Stimulated activated CD4-positive, alpha-beta T cell treated with anti-CD3 and anti-CD28 coated beads, Interleukin-12 subunit alpha, Interleukin-12 subunit beta, amount 100 ng/mL, for 24 hours (primary cell): ENCODE results near the gene KRABD2.
"Not testable (repeated sequence)": the region's sequence is repeated elsewhere in the genome, so short reads cannot be mapped to it uniquely, and the experiment has no call there.

Experiments used
- DNase-seq, 2 experiments: peaks; one replicate each; pipeline ENCODE4 v3.0.0-alpha.2; 2020; ENCODE audit warnings: low read depth in 2 of 2

Gene KRABD2

DNA sequence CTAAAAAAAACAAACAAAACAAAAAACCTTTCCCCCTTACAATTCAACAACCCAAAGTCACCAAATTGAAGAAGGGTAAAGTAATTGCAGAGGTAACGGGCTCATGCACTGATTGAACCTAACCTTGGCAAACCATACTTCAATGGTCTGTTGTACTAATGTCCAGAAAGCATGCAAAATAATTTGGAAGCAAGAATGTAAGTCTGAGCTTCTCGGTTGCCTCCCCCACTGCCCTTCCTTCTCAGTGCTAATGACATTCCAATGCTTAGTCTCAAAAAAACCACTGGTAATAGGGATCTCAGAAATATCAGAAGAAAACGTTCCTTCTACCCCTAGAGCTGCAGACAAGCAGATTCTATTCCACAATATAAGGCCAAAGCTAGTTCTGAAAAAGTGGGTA is 15.8 kb downstream of the KRABD2 start:
- no peak for DNase-seq

DNA sequence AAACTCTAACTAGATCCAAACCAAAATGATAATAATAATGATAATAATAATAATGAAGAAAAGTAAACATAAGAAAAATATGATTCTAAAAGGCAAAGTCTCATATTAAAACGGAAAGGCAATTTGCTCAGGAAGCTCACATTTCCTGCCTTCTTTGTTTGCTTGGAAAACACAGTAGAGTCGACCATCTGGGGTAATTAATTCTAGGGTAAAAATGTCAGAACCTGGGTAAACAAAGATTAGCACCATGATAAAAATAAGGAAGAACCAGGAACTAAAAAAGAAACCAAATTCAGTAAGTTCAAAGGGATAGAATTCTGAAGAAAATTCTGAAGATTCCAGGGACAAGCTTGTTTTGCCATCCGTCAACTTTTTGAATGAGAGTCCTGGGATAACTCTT is 16.2 kb downstream of the KRABD2 start:
- DNase-seq, result no peak

DNA sequence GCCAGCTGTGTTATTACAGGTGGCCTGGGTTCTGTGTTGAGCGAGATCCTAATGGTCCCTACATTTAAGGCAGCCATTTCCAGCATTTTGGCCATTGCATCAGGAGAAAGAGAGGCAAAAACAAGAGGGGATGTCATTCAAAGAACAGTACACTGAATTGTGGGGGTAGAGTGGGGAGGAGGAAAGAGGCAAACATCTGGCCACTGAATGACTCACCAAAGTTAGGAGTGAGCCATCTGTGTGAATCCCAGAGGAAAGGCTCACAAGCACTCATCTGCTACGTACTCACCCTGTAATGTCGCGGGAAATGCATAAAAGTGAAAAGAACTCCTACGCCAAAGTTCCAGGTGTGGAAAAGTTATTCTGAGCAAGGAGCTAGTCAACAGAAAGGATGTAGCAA is 16.7 kb downstream of the KRABD2 start:
- no peak for DNase-seq

DNA sequence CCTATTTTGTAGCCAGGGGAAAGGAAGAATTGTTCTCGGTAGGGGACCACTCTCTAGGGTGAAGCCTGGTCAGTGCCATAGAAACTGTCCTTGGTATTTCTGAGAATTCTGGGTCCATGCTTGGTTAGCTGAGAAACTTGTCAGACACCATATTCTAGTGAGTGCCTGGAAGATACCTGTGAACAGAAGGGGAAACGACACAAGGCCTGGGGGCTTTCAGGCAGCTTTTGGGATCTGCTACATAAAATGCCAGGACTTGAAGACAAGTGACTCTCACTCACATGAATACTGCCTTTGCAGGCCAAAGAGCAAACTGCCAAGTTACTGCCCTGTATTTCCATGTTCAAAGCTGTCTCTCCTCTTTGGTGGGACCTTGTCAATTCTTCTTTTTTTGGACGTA is 18.6 kb downstream of the KRABD2 start:
- no peak for DNase-seq

DNA sequence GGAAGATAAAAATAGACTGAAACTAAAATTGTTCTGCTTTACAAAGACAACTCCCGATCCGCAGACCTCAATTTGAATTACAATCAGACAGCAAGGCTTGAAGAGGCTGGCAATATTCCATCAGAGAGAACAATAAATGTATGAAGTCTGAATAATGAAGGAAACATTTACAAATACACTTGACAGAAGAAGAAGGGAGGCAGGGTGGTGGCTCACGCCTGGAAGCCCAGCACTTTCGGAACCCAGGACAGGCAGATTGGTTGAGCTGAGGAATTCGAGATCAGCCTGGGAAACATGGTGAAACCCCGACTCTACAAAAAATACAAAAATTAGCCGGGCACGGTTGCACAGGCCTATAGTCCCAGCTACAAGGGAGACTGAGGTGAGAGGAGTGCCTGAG is 22.3 kb downstream of the KRABD2 start:
- DNase-seq, result no peak

DNA sequence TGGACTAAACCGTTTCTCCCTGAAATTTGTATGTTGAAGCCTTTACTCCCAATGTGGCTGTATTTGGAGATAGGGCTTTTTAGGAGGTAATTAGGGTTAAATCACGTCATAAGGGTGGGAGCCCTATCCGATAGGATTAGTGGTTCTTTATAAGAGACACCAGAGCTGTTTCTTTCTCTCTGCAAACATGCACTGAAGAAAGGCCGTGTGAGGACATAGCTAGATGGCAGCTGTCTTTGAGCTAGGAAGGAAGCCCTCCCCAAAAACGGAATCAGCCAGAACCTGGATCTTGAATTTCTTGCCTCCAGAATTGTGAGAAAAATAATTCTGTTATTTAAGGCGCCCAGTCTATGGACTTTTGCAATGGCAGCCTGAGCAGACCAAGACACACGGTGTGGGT is 22.8 kb downstream of the KRABD2 start:
- no peak for DNase-seq

DNA sequence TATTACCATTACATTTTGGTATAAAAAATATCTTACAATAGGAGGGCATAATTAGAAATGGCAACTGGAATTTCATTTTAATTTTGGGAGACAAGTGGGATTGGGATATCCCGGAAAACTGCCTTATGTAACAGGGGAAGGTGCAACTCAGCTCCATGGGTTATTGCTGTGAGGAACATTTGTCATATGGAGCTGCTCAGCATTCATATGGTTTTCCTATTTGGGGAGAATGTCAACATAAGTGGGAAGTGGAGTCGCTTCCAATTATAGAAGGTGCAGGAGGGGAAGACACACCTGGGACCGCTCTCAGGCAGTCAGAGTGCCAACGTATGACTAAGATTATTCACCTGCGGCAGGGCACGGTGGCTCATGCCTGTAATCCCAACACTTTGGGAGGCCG is 26.2 kb downstream of the KRABD2 start:
- no peak for DNase-seq

DNA sequence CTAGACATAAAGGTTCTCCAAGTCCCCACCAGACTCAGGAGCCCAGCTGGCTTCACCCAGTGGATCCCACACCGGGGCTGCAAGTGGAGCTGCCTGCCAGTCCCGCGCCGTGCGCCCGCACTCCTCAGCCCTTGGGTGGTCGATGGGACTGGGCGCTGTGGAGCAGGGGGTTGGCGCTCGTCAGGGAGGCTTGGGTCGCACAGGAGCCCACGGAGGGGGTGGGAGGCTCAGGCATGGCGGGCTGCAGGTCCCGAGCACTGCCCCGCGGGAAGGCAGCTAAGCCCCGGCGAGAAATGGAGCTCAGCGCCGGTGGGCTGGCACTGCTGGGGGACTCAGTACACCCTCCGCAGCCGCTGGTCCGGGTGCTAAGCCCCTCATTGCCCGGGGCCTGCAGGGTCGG is 29.5 kb downstream of the KRABD2 start:
- DNase-seq, result not testable (repeated sequence)

DNA sequence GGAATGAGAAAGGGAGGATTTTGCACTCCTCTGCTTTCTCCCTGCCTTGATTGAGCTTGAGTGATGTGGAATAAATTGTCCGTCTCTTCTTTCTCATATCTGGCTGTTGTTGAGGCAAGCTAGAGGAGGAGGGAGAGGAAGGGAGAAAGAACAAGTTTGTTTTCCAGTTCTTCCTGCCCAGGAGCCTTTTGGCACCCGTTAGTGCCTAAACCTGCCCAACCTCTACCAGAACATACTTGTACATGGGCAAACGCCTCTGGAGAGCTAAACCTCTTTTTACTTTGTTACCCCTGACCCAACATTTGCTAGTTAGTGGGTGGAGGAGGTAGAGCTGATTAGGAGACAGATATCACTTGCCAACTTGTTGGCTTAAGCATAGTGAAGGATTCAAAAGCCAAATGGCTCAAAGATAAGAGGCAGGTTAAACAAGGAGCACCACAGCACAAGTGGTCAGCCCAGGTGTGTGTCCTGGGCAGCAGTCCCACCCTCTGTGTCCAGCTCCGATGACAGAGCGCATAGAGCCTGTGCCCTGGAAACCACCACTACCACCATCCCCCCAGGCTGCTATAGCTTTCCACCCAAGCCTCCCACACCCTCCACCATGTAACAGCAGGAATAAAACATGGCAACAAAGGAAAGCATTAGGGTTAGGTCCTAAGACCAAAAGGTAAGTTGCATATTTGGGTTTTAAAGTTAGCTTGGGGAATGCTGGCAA is 30.4 kb downstream of the KRABD2 start:
- DNase-seq, result no peak

DNA sequence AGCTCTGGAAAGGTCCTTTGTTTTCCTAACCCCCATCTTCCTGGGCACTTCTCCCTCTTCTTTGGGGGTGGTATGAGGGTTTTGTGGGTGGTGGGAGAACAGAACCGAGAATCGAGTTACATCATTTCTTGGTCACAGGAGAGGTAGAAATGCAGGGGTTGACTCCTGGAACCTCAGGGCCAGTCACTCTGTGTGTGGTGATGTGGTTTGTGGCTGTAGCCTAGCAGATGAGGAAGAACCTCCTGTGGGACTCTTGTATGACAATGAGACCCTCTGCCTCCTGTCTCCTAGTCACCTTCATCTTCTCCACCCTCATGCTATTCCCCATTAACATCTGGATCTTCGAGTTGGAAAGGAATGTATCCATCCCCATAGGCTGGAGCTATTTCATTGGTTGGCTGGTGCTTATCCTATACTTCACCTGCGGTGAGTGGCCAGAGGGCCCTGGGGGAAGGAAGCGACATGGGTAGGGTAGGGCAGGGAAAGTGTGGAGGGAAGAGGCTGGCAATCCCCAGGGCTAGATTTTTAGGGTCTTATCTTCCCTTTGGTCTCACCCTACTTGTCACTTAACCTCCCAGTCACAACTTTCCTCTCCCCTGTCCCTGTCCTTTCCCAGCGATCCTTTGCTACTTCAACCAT is 31.3 kb downstream of the KRABD2 start:
- no peak for DNase-seq

DNA sequence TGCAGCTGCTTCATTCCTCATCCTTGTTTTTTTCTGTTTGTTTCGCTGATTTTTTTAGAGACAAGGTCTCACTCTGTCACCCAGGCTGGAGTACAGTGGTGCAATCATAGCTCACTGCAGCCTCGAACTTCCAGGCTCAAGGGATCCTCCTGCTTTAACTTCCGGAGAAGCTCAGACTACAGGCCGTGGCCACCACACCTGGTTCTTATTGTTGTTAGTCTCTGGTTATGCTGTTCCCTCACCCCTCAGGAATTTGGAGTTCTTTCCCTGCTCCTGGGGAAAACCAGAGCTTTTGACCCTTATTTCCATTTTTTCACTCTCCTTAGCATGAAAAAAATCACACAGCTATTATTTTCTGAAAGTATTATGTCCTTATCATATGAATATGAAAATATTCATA is 35.0 kb downstream of the KRABD2 start:
- DNase-seq, result no peak

DNA sequence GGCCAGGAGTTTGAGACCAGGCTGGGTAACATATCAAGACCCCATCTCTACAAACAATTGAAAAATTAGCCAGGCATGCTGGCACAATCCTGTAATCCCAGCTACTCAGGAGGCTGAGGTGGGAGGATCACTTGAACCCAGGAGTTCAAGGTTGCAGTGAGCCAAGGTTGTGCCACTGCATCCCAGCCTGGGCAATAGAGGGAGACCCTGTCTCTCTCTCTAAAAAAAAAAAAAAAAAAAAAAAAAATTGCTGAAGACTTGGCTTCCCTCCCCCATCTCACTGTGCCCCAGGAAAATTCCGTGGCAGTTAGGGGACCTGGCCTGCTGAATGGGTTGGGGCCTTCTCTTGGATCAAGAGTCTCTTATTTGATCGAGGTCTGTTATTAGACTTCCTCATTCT is 37.0 kb downstream of the KRABD2 start, which contains the start of gene ODF4:
Gene ODF4 (plus strand): TSS at position 301 of the 400 bp plus-strand sequence. CDS start 212 bp downstream, outside the sequence.
- DNase-seq, result no peak

DNA sequence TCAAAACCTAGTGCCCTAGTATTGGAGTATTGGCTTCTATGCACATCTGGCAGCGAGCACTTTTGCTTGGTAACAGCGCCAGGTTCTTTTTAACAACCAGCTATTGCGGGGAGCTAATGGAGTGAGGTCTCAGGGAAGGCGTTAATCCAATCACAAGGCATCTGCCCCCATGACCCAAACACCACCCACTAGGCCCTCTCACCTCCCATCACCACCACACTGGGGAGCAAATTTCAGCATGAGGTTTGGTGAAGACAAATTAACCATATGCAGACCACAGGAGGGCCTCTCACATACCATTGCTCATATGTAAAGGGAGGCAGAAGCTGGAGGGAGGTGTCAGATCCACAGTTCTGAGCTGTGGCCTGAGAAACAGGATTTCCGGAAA is 37.8 kb downstream of the KRABD2 start:
- no peak for DNase-seq

DNA sequence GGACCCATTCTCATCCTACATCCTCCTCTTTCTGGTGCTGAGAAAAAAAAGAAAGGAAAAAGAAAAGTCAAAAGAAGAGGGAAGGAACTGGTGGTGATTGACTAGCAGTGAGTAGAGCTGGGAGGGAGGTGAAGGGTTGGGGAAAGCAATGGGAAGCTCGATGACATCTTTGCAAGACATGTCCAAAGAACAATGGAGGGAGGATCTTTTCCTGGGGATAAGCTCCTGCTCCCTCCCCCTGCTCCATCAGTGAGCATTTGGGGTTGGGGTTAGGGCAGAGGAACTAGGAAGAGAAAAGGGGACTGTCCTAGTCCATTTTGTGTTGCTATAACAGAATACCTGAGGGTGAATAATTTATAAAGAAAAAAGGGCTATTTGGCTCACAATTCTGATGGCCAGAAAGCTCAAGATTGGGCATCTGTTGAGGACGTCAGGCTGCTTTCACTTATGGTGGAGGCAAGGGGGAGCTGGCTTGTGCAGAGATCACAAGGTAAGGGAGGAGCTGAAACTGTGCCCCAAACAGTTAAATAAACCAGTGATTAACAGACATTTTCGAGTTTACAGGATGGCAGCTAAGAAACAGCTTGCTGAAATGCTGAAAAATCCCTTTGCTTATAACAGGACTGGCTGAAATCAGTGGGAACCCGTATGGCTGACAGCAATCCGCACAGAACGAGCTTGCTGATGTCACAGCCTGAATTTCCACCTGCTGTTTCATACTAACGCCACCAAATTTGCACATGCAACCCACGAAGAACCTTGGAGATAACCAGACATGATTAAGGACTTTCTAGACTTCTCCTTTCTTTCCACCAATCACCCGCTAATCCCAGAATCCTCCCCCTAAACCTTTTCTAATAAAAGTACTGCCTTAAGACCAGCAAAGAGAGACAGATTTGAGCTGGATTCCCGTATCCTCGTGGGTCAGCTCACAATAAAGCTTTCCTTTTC is 38.4 kb downstream of the KRABD2 start:
- DNase-seq, result no peak

DNA sequence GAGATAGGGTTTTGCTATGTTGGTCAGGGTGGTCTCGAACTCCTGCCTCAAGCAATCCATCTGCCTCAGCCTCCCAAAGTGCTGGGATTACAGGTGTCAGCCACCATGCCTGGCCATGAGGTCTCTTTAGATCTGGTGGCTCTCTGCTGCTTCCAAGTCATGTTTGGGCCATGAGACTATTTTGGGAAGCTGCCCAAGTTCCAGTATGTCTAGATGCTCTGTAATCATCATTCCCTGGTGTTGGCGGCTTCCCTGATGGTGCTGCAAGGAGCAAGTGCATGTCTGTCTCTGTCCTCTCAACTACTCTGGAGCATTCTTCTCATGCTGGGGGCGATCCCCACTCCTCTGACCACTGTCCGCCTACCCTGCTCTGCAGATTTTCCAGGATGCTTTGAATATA is 43.2 kb downstream of the KRABD2 start:
- DNase-seq, result no peak

DNA sequence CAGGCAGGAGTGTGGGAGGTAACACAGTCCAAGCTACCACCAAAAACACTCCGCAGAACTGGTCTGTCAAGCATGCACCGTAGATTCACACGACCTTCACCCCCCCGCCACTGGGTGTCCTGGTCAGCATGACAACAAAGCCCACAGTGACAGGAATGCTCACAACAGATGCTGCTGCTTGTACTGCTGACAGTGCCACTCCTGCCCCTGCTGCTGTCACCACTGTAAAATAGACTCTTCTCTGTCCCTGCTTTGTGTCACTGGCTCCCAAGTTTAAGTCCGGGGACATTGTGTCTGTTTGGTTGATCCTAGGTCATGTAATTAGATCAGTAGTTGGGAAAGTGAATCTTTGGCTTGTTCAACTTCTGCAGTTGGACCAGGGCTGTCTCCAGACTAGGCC is 43.8 kb downstream of the KRABD2 start:
- no peak for DNase-seq

DNA sequence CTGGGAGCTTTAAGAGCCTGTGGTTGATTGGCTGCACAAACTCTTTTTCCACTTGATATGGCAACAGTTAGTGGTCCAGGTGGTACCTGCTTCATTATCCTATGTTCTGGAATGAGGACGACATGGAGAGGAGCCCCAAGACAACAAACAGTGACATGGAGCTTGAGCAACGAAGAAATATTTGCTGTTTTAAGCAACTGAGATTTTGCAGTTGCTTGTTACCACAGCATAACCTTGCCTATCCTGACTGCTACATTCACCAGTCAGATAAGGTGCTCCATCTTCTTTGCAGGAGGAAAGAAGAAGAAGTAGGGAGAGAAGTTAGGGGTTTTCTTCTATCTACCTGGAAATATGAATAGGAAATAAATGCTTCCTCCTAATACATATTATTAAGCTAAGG is 44.4 kb downstream of the KRABD2 start:
- no peak for DNase-seq

DNA sequence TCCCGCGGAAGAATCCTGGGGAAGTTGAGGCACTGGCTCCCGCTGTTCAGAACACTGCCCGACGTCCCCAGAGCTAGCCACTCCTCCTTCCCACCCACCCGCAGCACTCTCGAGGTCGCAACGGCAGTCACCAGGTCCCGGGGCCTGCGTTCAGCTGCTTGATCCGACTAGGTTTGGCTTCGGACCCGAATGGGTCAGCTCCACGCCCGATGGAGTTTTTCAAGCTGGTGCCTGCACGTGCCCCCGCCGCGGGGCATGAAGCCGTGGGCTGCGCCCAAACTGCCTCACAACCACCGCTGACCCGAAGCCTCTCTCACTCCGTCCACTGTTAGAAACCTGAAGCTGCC is 49.2 kb downstream of the KRABD2 start:
- DNase-seq, result no peak
